OCI-LY7 (cell line): ENCODE data around the gene SLC2A13. TPM values are rescaled to one million over a fixed set of nuclear protein-coding genes. Genes with fewer than 3 reads are reported as not detected.

Experiments used
- BruUV-seq: library from RNA; stranded (reverse); fragments of 400-500 nt; replicated peaks from 2 replicates; lab custom pipeline; 2021; lab: Mats Ljungman, UMichigan
- CTCF ChIA-PET: fragments of 300-600 bp; sonication (Branson Sonifier 250); formaldehyde crosslinking; loops from one replicate; lab custom pipeline; 2022; ENCODE audit warnings: antibody characterized with exemption; ENCODE audit not compliant: unreplicated experiment; lab: Charles Lee
- POLR2A ChIA-PET: fragments of 300-600 bp; sonication (Branson Sonifier 250); formaldehyde crosslinking; loops from one replicate; lab custom pipeline; 2022; ENCODE audit warnings: antibody characterized with exemption; lab: Charles Lee
- DNase-seq: peaks from one replicate; pipeline ENCODE4 v3.0.0-alpha.2; 2015; ENCODE audit warnings: low spot score
- H2AFZ ChIP-seq: fragments of 200-600 bp; sonication (generic), shearing (Covaris generic); 2 replicates; pipeline ENCODE4 v1.6.1; 2014; ENCODE audit warnings: mild to moderate bottlenecking, antibody characterized with exemption, low read length, moderate library complexity
- H3K27ac ChIP-seq: fragments of 200-600 bp; sonication (generic); 2 replicates; pipeline ENCODE4 v1.5.1; 2014; ENCODE audit warnings: mixed run types, low read depth, mild to moderate bottlenecking, moderate library complexity, low read length, inconsistent platforms; ENCODE audit not compliant: poor library complexity, severe bottlenecking
- H3K36me3 ChIP-seq: fragments of 200-600 bp; sonication (generic); 2 replicates; pipeline ENCODE4 v1.6.1; 2014; ENCODE audit warnings: mild to moderate bottlenecking, antibody characterized with exemption, low read length, moderate library complexity, mixed read lengths; ENCODE audit not compliant: insufficient read depth
- H3K4me1 ChIP-seq: fragments of 200-600 bp; sonication (generic); 2 replicates; pipeline ENCODE4 v1.5.1; 2014; ENCODE audit warnings: mild to moderate bottlenecking, low read length; ENCODE audit not compliant: insufficient read depth, poor library complexity, severe bottlenecking
- H3K4me2 ChIP-seq: fragments of 200-600 bp; sonication (generic); 2 replicates; pipeline ENCODE4 v1.6.1; 2014; ENCODE audit warnings: mild to moderate bottlenecking, low read length
- H3K4me3 ChIP-seq: fragments of 200-600 bp; sonication (generic); 2 replicates; pipeline ENCODE4 v1.5.1; 2014; ENCODE audit warnings: mild to moderate bottlenecking, low read depth, low read length; ENCODE audit not compliant: poor library complexity, severe bottlenecking
- H3K79me2 ChIP-seq: fragments of 200-600 bp; sonication (generic); 2 replicates; pipeline ENCODE4 v1.6.1; 2016; ENCODE audit warnings: low read depth, mild to moderate bottlenecking, low read length, moderate library complexity, mixed read lengths; ENCODE audit not compliant: insufficient read depth
- H3K9me2 ChIP-seq: fragments of 200-600 bp; sonication (generic); 2 replicates; pipeline ENCODE4 v1.6.1; 2016; ENCODE audit warnings: mild to moderate bottlenecking, low read length, mixed read lengths; ENCODE audit not compliant: insufficient read depth
- H3K9me3 ChIP-seq: fragments of 200-600 bp; sonication (generic); 2 replicates; pipeline ENCODE4 v1.6.1; 2014; ENCODE audit warnings: mild to moderate bottlenecking, mixed run types, low read length, mixed read lengths
- H4K20me1 ChIP-seq: fragments of 200-600 bp; sonication (generic); 2 replicates; pipeline ENCODE4 v1.6.1; 2014; ENCODE audit warnings: mild to moderate bottlenecking, antibody characterized with exemption, low read length, moderate library complexity, mixed read lengths; ENCODE audit not compliant: insufficient read depth
- CTCF ChIP-seq: fragments of 200-600 bp; sonication (generic); conservative IDR thresholded peaks from 2 replicates; pipeline ENCODE4 v1.5.1; 2014; ENCODE audit warnings: mild to moderate bottlenecking, antibody characterized with exemption, low read length, moderate library complexity, mixed read lengths
- EZH2phosphoT487 ChIP-seq: fragments of 200-600 bp; sonication (generic); IDR thresholded peaks from 2 replicates; pipeline ENCODE4 v1.6.1; 2018; ENCODE audit warnings: low read depth, borderline replicate concordance, mild to moderate bottlenecking, mixed run types, antibody characterized with exemption, low read length, moderate library complexity, mixed read lengths
- intact Hi-C: fragments of 100-400 bp; cut with micrococcal nuclease; formaldehyde crosslinking; loops from one replicate; pipeline ENCODE4 v1.10.0; 2022; ENCODE audit not compliant: unreplicated experiment
- small RNA-seq: library from RNA; depleted of rRNA; stranded (forward); fragments of <200 nt; gene quantifications from one replicate; pipeline ENCODE3, GENCODE V24; 2014
- total RNA-seq, 2 experiments: library from RNA; depleted of rRNA in 1 of 2; stranded (reverse); fragments of >200 nt in 1 of 2; shearing (Covaris generic) in 1 of 2; gene quantifications; 2 replicates each; pipeline ENCODE4 v1.2.3, GENCODE V29; 2014 to 2022

SLC2A13 gene
- total RNA-seq, 2 experiments from 2014 or later: 12.4 to 16.5 TPM

DNA sequence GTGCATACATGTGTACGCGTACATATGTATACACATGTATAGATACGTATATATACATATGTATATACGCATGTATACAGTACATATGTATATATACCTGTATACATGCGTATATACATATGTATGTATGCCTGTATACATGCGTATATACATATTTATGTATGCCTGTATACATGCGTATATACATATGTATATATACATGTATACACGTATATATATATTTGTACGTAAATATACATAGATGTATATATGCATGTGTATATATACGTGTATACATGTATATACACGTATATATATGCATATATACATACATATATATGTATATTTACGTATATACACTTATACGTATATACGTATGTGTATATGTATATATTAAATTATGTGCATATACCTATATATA lies 392.3 kb downstream of the SLC2A13 start:
- CTCF ChIA-PET: no interaction called here
- TF ChIP-seq CTCF: no peak
- TF ChIP-seq EZH2phosphoT487: no peak
- no peaks in the 10 kb centered on the region for H3K36me3 ChIP-seq
- H3K4me3 ChIP-seq: no peak overlapping the region
- DNase-seq: no peak
- no peak overlapping the region for H2AFZ ChIP-seq
- POLR2A ChIA-PET: no interaction called here
- no peak overlapping the region for H3K4me2 ChIP-seq
- H3K4me1 ChIP-seq: no peaks in the 10 kb centered on the region
- H4K20me1 ChIP-seq: no peaks in the 10 kb centered on the region
- intact Hi-C loops: no loop called here
- no TSS peak for BruUV-seq
- no peaks in the 10 kb centered on the region for H3K79me2 ChIP-seq
- no peak overlapping the region for H3K27ac ChIP-seq
- H3K9me3 ChIP-seq: 0 out of 2 replicates have a peak, but pooled peaks cover 8% of the 10 kb centered on the region
- H3K9me2 ChIP-seq: no peaks in the 10 kb centered on the region

GRCh38 chr12:39712334-39712733 lies 393.5 kb downstream of the SLC2A13 start:
- TF ChIP-seq CTCF: no peak
- no peak for TF ChIP-seq EZH2phosphoT487
- Histone ChIP-seq H3K9me3 (0 out of 2 replicates have a peak, but pooled peaks cover 8% of the 10 kb centered on the region), H2AFZ (no peak overlapping the region), H3K79me2 (no peaks in the 10 kb centered on the region), H3K4me1 (no peaks in the 10 kb centered on the region), H3K36me3 (no peaks in the 10 kb centered on the region), H3K4me2 (no peak overlapping the region), H3K9me2 (no peaks in the 10 kb centered on the region), H3K27ac (no peak overlapping the region), H3K4me3 (no peak overlapping the region), H4K20me1 (no peaks in the 10 kb centered on the region)
- intact Hi-C loops: no loop called here
- no TSS peak for BruUV-seq
- DNase-seq: no peak
- CTCF ChIA-PET: no interaction called here
- POLR2A ChIA-PET: no interaction called here

Small RNAs within 50 kb of the gene (small RNA-seq; reads per million reads assigned to genes)
- not detected for gene RF00414

Other genes with a start within 250 kb of the SLC2A13 start
- gene LRRK2, start 118.9 kb upstream of the SLC2A13 start, total RNA-seq (2014; rRNA removed; shearing (Covaris generic)): 5.9 and 10.1 TPM in 2 replicates
- gene LRRK2, start 118.9 kb upstream of the SLC2A13 start, total RNA-seq (2022): 22.6 and 28.4 TPM in 2 replicates